Ascending aorta (tissue), 2 donors: Measurements from ENCODE around the gene ANKRD39. TPM values are rescaled to one million over a fixed set of nuclear protein-coding genes. Genes with fewer than 3 reads are reported as not detected.

Source experiments
- DNase-seq, 2 donors: peaks; one replicate each; pipeline ENCODE4 v3.0.0-alpha.2; 2019; ENCODE audit warnings: low spot score in 2 of 2
- H3K27ac ChIP-seq, 2 donors: fragments of 200-600 bp; sonication (generic); one replicate each; pipeline ENCODE4 v1.5.1; 2016 to 2017; ENCODE audit warnings: mild to moderate bottlenecking in 1 of 2
- H3K27me3 ChIP-seq: fragments of 200-600 bp; sonication (generic); one replicate; pipeline ENCODE4 v1.5.1; 2017
- H3K36me3 ChIP-seq, 2 donors: fragments of 200-600 bp; sonication (generic); one replicate each; pipeline ENCODE4 v1.5.1; 2016
- H3K4me1 ChIP-seq, 2 donors: fragments of 200-600 bp; sonication (generic); one replicate each; pipeline ENCODE4 v1.5.1; 2016 to 2017; ENCODE audit warnings: mild to moderate bottlenecking in 1 of 2
- H3K4me3 ChIP-seq, 2 donors: fragments of 200-600 bp; sonication (generic); one replicate each; pipeline ENCODE4 v1.5.1; 2016 to 2017; ENCODE audit warnings: mild to moderate bottlenecking in 1 of 2
- H3K9me3 ChIP-seq, 2 donors: fragments of 200-600 bp; sonication (generic); one replicate each; pipeline ENCODE4 v1.5.1; 2016
- CTCF ChIP-seq, 3 experiments: fragments of 200-600 bp in 2 of 3; fragments of 450-650 bp in 1 of 3; sonication (generic) in 2 of 3; IDR thresholded peaks; one replicate each; pipeline ENCODE4 v1.5.1; 2016 to 2019; ENCODE audit warnings: antibody characterized with exemption in 3 of 3, mild to moderate bottlenecking in 1 of 3, moderate library complexity in 1 of 3
- intact Hi-C: fragments of 100-400 bp; cut with DNase I; formaldehyde crosslinking; loops from one replicate; pipeline ENCODE4 v1.15.1; 2023
- total RNA-seq: library from RNA; depleted of rRNA; stranded (reverse); fragments of >200 nt; gene quantifications from one replicate; pipeline ENCODE4 v1.1.0, GENCODE V29; 2016

The ANKRD39 gene
- total RNA-seq, 1 donor from 2014 or later: 2.3 TPM

GRCh38 chr2:96816127-96816835 is 41.5 kb downstream of the ANKRD39 start, which contains the start of gene CNNM3:
TSS of gene CNNM3 (plus strand) at chr2:96816268. CDS start at chr2:96816278, 10 bp downstream.
- peaks cover 12 to 41% of the 10 kb centered on the region in 2 donors for H3K4me1 ChIP-seq
- intact Hi-C loops: loop anchor here (1.0 to 10.0 kb wide), 9 partner anchors 42 to 551 kb away; partner anchors contain the start of genes ANKRD39, CIAO1, CNNM4 and KANSL3
- peak; percentile 70 to 75 (median 71) for TF ChIP-seq CTCF (IDR thresholded peaks at IDR 0.05)
- H3K36me3 ChIP-seq: peaks cover 0 to 2% of the 10 kb centered on the region in 2 donors
- H3K27ac ChIP-seq: peak within 1 kb of the TSS; percentile 76 to 99
- no peaks in the 10 kb centered on the region for H3K9me3 ChIP-seq
- no peaks in the 10 kb centered on the region for H3K27me3 ChIP-seq
- peak; percentile 87 to 98 for DNase-seq
- H3K4me3 ChIP-seq: peak within 1 kb of the TSS; percentile 88 to 98

- H3K36me3 ChIP-seq: peaks cover 2% of the 10 kb centered on the region in 2 donors
- no peaks in the 10 kb centered on the region for H3K27me3 ChIP-seq
- H3K4me3 ChIP-seq: peak overlapping the region; percentile 88 to 98
- peak overlapping the region; percentile 76 to 99 for H3K27ac ChIP-seq
- no peak for DNase-seq
- no peaks in the 10 kb centered on the region for H3K9me3 ChIP-seq
- no peak for TF ChIP-seq CTCF (IDR thresholded peaks at IDR 0.05)
- H3K4me1 ChIP-seq: peaks cover 12 to 41% of the 10 kb centered on the region in 2 donors
- intact Hi-C loops: loop anchor here (1.0 to 10.0 kb wide), 9 partner anchors 43 to 551 kb away; partner anchors contain the start of genes ANKRD39, CIAO1, CNNM4 and KANSL3
Observed at GRCh38 chr2:96815326-96816126, 42.3 kb downstream of the ANKRD39 start.

GRCh38 chr2:96813656-96814055 is 44.2 kb downstream of the ANKRD39 start:
- DNase-seq: no peak
- Histone ChIP-seq H3K27me3 (no peaks in the 10 kb centered on the region), H3K27ac (no peak overlapping the region), H3K36me3 (peaks cover 5 to 20% of the 10 kb centered on the region in 2 donors), H3K4me3 (no peak overlapping the region), H3K9me3 (no peaks in the 10 kb centered on the region), H3K4me1 (peaks cover 6 to 24% of the 10 kb centered on the region in 2 donors)
- no peak for TF ChIP-seq CTCF (IDR thresholded peaks at IDR 0.05)
- intact Hi-C loops: loop anchor here (10.0 kb wide), 1 partner anchor 549 kb away; the partner anchor contains the start of genes CIAO1 and TMEM127

GRCh38 chr2:96811917-96812316 is 45.9 kb downstream of the ANKRD39 start:
- Histone ChIP-seq H3K36me3 (peaks cover 6 to 24% of the 10 kb centered on the region in 2 donors), H3K4me1 (peaks cover 0 to 8% of the 10 kb centered on the region in 2 donors), H3K27ac (no peak overlapping the region), H3K4me3 (no peak overlapping the region), H3K9me3 (no peaks in the 10 kb centered on the region), H3K27me3 (no peaks in the 10 kb centered on the region)
- intact Hi-C loops: loop anchor here (10.0 kb wide), 1 partner anchor 547 kb away; the partner anchor contains the start of genes CIAO1 and TMEM127
- TF ChIP-seq CTCF (IDR thresholded peaks at IDR 0.05): no peak
- DNase-seq: peak in 1 of 2 donors; percentile 81

GRCh38 chr2:96810783-96811192 is 47.0 kb downstream of the ANKRD39 start:
- Histone ChIP-seq H3K27me3 (no peaks in the 10 kb centered on the region), H3K36me3 (peaks cover 6 to 24% of the 10 kb centered on the region in 2 donors), H3K4me3 (no peak overlapping the region), H3K4me1 (peaks cover 0 to 8% of the 10 kb centered on the region in 2 donors), H3K9me3 (no peaks in the 10 kb centered on the region), H3K27ac (no peak overlapping the region)
- intact Hi-C loops: loop anchor here (10.0 kb wide), 1 partner anchor 546 kb away; the partner anchor contains the start of genes CIAO1 and TMEM127
- no peak for TF ChIP-seq CTCF (IDR thresholded peaks at IDR 0.05)
- DNase-seq: no peak
